ENCODE data around the gene RIPK4. TPM values are rescaled to one million over a fixed set of nuclear protein-coding genes. Genes with fewer than 3 reads are reported as not detected.

RIPK4 gene
- total RNA-seq, 4 donors from 2014 or later, result 0.91 to 1.7 (median 1.1) TPM

DNA sequence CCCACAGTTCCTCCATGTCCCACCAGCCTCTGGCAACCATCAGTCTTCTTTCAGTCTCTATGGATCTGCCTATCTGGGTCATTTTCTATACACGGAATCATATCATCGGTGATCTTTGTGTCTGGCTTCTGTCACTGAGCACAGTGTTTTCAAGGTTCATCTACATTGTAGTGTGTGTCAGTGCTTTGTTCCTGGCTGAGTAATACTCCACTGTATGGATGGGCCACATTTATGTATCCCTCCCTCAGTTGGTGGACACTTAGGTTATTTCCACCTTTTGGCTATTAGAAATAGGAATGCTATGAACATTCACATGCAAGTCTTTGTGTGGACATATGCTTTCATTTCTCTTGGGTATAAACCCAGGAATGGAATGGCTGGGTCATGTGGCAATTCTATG lies 46.6 kb downstream of the RIPK4 start:
- Histone ChIP-seq H3K27me3 (peaks cover 0 to 71% (median 1%) of the 10 kb centered on the region in 4 donors), H3K4me3 (no peak overlapping the region), H3K9me3 (no peaks in the 10 kb centered on the region), H3K27ac (replicated peaks in 1 of 4) (no peak overlapping the region), H3K36me3 (no peaks in the 10 kb centered on the region), H3K4me1 (peaks cover 0 to under 1% (median 0%) of the 10 kb centered on the region in 4 donors)
- TF ChIP-seq EP300 (IDR thresholded peaks at IDR 0.05) (no peak), POLR2AphosphoS5 (IDR thresholded peaks at IDR 0.05) (no peak), POLR2A (IDR thresholded peaks at IDR 0.05; ENCODE audit: low read depth) (no peak)
- TF ChIP-seq, protein P1, sequence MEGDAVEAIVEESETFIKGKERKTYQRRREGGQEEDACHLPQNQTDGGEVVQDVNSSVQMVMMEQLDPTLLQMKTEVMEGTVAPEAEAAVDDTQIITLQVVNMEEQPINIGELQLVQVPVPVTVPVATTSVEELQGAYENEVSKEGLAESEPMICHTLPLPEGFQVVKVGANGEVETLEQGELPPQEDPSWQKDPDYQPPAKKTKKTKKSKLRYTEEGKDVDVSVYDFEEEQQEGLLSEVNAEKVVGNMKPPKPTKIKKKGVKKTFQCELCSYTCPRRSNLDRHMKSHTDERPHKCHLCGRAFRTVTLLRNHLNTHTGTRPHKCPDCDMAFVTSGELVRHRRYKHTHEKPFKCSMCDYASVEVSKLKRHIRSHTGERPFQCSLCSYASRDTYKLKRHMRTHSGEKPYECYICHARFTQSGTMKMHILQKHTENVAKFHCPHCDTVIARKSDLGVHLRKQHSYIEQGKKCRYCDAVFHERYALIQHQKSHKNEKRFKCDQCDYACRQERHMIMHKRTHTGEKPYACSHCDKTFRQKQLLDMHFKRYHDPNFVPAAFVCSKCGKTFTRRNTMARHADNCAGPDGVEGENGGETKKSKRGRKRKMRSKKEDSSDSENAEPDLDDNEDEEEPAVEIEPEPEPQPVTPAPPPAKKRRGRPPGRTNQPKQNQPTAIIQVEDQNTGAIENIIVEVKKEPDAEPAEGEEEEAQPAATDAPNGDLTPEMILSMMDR (IDR thresholded peaks at IDR 0.05), result no peak
- WGBS, result 100% methylated on average over 2 of the region's 2 CpGs
- intact Hi-C loops (cut with DNase I), result no loop called here
- no peak for DNase-seq (ENCODE audit: extremely low spot score)

DNA sequence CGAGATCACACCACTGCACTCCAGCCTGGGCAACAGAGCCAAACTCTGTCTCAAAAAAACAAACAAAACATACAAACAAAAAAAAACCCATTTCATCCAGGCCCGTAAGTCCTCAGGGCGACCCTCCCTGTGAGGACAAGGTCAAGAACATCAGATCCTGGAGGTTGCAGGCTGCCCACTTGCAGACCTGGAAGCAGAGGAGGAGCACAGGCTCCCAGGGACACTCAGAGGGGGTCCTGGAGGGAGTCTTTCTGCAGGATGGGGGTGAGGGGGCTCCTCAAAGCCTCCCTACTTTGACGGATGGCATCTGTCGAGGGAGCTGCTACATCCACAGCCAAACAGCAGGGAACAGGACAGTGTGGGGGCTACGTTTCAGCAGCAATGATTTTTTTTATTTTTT lies 47.2 kb downstream of the RIPK4 start:
- no peak overlapping the region for H3K4me3 ChIP-seq
- intact Hi-C loops (cut with DNase I), result no loop called here
- H3K36me3 ChIP-seq, result no peaks in the 10 kb centered on the region
- H3K9me3 ChIP-seq, result no peaks in the 10 kb centered on the region
- H3K27ac ChIP-seq (replicated peaks in 1 of 4), result no peak overlapping the region
- TF ChIP-seq POLR2AphosphoS5 (IDR thresholded peaks at IDR 0.05) (no peak), POLR2A (IDR thresholded peaks at IDR 0.05; ENCODE audit: low read depth) (no peak), EP300 (IDR thresholded peaks at IDR 0.05) (no peak)
- TF ChIP-seq, protein P1 (IDR thresholded peaks at IDR 0.05), result no peak
- H3K4me1 ChIP-seq, result no peaks in the 10 kb centered on the region
- DNase-seq (ENCODE audit: extremely low spot score), result no peak
- peaks cover 0 to 75% (median 0%) of the 10 kb centered on the region in 4 donors for H3K27me3 ChIP-seq
- WGBS, result 83% methylated on average over 6 of the region's 6 CpGs

DNA sequence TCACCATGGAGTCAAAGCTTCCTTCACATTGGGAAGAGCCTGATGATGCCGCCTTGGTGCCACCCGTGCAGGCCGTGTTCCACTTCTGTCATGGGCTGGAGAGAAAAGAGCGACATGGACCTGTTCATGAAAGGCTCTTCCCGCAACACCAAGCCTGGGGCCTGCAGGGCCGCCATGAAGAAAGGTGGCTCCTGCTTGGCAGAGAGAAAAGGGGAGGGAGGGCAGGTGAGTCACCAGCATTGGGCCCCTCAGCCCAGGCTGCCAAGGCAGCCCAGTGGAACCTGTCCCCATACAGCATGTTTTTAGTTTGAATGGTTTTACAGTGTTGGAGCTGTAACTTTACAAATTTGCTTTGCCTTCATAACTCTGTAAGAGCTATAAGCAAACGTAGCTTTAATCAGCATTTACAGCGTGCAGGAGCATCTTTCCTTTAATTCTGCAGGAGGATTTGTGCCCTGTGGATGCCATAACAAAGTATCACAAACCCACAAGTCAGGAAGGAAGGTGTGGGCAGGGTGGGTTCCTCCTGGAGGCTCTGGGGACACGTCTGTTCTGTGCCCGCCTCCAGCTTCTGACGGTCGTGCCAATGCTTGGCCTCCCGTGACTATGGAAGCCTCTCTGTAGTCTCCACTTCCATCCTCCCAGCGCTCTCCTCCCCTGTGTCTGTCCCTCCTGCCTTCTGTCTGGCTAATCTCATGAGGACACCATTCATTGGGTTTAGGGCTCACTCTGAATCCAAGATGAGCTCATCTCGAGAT lies 49.1 kb downstream of the RIPK4 start:
- intact Hi-C loops (cut with DNase I), result no loop called here
- 80% methylated on average over 14 of the region's 15 CpGs for WGBS
- TF ChIP-seq, protein P1 (IDR thresholded peaks at IDR 0.05), result no peak
- TF ChIP-seq EP300 (IDR thresholded peaks at IDR 0.05) (no peak), POLR2A (IDR thresholded peaks at IDR 0.05; ENCODE audit: low read depth) (no peak), POLR2AphosphoS5 (IDR thresholded peaks at IDR 0.05) (no peak)
- Histone ChIP-seq H3K27me3 (peaks cover 0 to 77% (median 5%) of the 10 kb centered on the region in 4 donors), H3K9me3 (no peaks in the 10 kb centered on the region), H3K4me1 (no peaks in the 10 kb centered on the region), H3K4me3 (no peak overlapping the region), H3K27ac (replicated peaks in 1 of 4) (no peak overlapping the region), H3K36me3 (no peaks in the 10 kb centered on the region)
- DNase-seq (ENCODE audit: extremely low spot score), result no peak

DNA sequence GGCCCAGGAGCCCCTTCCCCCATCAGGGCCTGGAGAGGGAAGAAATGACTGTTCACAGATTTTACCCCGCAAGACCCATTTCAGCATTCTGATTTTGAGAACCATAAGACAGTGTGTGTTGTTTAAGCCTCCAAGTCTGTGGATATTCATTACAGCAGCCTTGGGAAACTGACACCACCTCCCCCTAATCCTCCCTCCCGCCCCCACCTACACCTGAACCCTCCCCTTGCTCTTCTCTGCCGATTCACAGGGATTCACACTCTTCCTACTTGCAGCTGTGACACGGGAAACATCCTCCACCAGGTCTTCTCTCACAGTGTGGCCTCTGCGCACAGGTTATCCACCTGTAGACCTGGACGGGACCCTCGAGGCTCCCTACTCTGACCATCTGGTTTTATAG lies 50.1 kb downstream of the RIPK4 start:
- H3K4me3 ChIP-seq, result no peak overlapping the region
- intact Hi-C loops (cut with DNase I), result no loop called here
- no peak for DNase-seq (ENCODE audit: extremely low spot score)
- H3K9me3 ChIP-seq, result no peaks in the 10 kb centered on the region
- peaks cover 0 to 82% (median 6%) of the 10 kb centered on the region in 4 donors for H3K27me3 ChIP-seq
- 74% methylated on average over 7 of the region's 7 CpGs for WGBS
- no peaks in the 10 kb centered on the region for H3K36me3 ChIP-seq
- H3K27ac ChIP-seq (replicated peaks in 1 of 4), result no peak overlapping the region
- no peaks in the 10 kb centered on the region for H3K4me1 ChIP-seq
- no peak for TF ChIP-seq EP300 (IDR thresholded peaks at IDR 0.05)
- TF ChIP-seq, protein P1 (IDR thresholded peaks at IDR 0.05), result no peak
- TF ChIP-seq POLR2AphosphoS5 (IDR thresholded peaks at IDR 0.05), result no peak
- no peak for TF ChIP-seq POLR2A (IDR thresholded peaks at IDR 0.05; ENCODE audit: low read depth)

Measured in esophagus muscularis mucosa (tissue), 4 donors.